Hematopoietic multipotent progenitor cell treated with erythropoietin and hydrocortisone succinate and interleukin-3 and kit ligand, for 6 days (in vitro differentiated cells): ENCODE measurements around the gene C4orf51.

Source experiments
- DNase-seq: peaks from one replicate; pipeline ENCODE4 v3.0.0-alpha.2; 2015

The C4orf51 gene

DNA sequence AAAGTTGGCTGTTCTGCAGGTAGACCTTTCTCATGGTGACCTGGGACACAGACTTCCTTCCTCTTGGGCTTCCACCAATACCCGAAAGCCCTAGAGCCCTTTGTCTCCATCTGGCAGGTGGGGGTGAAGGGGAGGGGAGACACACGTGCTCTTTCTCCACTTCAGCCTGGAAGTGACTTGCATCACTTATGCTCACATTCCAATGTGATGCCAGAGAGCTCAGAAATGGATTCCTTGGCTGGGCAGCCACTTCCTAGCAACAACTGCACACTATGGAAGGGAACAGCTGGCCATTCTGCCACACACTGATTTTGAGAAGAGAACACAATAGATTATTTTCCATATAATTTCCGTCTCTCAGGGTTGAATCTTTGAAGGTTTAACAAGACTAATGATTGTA is 36.3 kb downstream of the C4orf51 start:
- DNase-seq, result no peak

DNA sequence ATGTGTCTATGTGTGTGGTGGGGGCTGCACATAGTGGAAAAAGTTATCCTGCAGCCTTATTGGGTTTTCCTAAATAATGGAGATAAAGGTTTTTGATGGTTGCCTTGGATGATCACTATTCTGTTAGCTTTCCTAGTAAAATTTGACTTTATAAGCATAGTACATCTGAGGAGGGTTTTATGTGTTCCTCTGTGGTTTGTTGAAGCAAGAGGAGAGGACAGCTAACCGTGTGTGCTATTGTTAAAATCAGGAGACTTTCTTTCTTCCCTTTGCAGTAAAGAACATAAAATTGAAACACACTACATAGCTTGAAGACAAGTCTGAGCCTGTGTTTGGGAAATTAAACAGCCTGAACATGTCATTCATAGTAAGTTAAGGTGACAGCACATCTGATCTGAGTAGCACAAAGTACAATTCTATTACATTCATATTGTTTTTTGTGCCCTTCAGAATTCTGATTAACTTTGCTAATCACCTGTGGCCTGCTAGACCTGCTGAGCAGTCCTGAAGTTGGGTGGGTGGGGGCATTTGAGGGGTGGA is 36.8 kb downstream of the C4orf51 start:
- no peak for DNase-seq

DNA sequence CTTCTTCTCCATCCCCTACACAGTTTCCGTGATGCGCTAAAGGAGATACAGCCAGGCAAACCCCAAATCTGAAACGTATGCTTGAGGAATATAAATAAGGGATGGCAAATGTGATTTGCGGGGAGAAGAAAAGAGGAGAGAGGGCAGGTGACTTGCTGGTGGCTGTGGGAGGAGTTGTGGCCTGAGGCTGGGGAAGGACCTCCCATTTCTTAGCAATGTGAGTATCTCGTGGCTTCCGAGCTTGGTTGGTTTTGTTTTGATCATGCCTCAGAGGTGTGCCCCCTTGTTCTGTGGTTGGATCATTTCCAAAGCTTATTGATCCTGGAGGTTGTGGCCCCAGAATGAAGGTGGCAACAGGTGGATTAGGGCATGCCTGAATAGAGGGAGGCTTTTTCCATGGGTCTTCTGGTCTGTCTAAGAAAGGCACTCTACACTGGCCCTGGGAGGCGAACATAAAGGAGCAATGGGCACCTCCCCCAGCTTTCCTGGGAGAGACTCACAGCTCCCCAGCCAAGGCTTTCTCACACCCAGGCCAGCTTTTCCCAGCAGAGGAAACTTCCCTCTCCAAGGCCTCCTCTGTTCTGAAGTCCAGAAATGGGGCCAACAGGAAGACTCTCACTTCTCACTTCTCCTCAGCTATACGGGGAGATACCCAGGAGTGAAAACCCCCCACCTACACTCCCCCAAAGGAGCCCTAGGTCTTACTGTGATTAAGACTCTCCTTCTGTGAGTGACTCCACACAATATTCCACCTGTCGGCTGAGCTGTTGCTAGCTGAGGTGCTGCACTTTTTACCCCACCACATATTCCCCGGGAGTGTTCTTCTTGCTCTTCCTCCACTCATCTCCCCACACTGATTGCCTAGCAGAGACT is 40.0 kb downstream of the C4orf51 start:
- no peak for DNase-seq

DNA sequence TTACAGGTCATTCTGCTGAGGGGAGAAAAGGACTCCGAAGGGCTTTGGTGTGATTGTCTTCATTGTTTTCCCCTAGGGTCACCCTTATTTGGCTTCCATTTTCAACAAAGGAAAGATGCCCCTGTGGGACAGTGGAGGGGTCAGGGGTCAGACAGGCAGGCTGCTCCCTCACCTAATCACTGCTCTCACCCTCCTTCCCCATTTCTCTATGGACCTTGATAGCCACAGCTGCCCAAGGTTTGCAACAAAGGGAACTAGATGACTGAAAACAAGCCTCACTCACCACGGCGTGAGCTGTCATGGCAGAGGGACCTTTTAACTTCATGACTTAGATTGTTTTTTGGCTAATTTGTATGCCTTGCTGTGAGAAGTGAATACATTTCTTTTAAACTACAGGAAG is 40.7 kb downstream of the C4orf51 start:
- DNase-seq, result no peak

DNA sequence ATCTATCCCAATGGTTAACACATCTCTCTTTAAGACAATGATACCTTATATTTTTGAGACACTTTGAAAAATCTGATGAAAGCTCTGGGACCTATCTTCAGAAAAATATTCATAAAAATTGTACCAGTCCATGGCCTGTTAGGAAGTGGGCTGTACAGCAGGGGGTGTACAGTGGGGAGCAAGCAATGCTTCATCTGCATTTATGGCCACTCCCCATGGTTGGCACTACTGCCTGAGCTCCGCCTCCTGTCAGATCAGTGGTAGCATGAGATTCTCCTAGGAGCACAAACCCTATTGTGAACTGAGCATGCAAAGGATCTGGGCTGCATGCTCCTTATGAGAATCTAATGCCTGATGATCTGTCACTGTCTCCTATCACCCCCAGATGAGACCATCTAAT is 42.6 kb downstream of the C4orf51 start:
- peak; percentile 42 for DNase-seq

DNA sequence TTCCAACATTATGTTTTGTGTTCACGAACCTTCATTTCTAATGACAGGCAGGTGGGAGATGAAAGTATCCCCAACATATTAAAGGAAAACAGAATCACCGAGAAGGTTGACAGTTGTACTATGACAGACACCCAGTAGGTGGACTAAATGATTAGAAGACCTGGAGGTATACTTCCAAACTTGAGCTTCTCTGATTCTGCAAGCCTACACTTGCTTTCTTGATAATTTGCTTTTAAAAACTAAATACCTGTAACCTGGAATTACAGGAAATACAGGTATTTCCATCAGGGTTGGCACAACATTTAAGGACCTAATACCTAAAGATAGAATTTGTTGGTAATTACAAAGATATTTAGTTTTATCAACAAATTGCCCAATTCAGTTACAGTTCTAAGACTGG is 43.4 kb downstream of the C4orf51 start:
- DNase-seq, result no peak

DNA sequence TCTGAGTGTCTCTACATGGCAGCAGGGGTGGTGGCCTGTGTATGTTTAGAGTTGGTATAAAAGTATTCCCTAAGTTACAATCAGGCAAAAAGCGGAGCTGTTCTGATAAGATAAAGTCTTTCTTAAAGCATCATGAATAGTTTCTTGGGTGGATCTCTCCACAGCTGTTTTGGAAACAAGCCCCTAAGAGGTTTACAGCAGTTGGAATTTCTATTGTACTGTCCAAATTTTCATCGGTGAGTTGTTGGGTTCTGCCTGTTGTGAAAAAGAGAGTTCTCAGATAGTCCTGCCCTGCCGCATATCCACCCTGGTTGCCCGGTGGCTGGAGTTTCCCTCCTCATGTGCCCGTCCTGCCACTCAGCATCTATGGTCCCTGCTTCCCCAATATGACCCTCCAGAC is 50.1 kb downstream of the C4orf51 start:
- DNase-seq, result peak; percentile 34

DNA sequence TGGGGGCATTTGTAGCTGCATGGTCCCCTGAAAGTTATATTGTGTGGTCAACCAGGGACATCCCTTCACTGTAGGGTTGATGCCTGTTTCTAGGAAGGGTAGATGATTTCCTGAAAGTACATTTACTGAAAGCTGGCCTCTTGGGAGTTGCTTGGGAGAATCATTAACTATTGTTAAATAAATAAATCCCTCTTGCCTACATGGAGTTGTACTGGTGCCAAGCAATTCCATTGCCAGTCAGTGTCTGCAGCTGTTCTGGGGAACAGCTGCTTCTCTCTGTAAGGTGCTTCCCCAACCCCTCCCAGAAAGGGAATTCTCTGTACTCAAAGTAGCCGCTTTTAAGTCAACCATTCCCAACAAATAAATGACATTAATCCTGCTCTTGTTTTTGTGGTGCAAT is 51.1 kb downstream of the C4orf51 start:
- DNase-seq, result no peak

DNA sequence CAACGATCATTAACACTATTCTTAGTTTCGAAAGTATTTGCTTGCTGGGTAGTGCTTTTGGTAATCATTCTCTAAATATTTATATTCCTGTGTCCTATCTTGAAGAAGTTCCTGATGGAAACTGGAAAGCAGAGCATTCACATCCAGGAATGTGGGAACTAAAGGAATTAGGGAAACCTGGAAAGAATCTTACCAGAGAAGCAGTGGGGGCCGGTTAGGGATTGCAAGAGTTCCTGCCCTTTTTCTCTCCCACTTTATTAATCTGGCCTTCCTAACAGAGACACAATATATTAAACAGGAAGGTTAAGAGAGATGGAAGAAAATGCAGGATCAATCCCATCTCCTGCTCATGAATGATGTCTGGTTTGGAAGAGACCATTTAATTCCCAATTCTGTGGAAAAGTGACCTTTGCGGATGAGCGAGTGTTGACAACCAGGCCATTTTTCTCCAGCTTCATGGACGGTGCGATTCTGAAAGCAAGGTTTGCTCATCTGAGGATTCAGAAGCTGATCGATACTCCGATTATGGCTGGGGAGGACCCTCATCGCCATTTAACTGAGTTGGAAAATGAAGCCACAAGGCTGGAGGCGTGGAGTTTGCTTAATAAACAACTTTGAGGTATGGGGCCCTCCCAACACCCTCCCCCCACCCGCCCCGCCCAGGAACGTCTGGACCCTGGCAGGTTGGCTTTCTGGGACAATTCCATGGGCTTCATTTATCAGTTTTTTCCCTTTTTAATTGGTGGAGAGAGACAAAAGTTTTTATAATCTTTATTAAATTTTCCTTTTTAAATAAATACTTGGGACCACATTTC is 52.3 kb downstream of the C4orf51 start:
- peak; percentile 35 for DNase-seq

DNA sequence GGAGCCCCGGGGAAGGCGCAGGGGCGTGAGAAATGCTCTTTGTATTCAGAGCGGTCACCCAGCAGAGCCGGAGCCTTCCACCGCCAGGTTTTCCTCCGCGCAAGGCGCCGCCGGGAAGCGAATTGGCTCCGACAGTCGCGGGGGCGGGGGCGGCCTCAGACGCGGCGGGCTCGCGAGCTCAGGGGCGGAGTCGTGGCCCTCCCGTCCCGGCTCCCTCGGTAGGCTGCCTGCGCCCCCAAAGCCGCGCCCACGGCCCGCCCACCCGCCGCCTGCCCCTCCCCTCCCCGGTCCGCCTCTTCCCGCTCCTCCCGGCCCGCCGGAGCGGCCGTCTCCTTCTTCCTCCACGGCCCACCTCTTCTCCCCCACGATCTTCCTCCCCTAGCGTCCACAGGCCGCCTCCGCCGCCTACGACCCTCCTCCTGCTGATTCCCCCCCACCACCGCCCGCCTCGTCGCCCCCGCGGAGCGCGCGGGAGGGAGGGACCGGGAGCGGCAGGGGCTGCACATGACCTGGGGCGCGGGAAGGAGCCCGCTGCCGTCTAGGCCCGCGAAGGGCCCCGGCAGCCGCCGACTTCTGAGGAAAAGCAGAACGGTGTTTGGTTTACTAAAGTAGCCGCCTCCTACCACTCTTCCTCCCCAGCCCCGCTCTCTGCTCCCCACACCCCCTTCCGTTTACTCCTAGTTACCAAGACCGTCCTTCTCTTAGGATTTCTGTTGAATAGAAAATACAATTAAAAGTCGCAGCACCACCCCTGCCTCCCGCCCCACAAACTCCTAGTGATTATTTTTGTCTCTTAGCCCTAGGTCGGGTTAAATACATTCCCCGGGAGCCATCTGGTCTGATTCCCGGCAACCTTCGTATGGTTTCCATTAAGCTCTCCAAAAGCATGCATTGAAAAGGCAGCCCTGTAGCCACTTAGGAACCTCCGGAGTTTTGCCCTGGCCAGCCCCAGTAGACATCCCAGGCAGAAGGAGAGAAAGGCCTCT is 53.2 kb downstream of the C4orf51 start:
- peak; percentile 93 for DNase-seq

DNA sequence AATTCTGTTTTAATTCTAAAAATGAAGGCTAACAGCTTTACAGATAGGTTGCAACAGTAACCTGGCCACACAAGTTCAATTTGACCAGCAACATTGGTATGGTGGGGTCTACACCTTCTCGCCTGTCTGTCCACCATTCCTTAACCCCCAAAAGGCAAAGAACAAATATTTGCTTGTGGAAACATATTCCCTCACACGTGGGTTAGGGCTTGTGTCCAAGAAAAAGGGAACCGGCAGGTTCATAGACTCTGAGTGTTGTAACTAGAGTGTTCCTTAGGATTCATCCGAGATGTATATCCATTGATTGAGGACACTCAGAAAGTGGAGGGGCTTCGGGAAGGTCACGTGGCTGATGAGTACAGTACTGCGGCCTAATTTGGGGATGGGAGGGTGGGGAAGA is 54.1 kb downstream of the C4orf51 start:
- no peak for DNase-seq

DNA sequence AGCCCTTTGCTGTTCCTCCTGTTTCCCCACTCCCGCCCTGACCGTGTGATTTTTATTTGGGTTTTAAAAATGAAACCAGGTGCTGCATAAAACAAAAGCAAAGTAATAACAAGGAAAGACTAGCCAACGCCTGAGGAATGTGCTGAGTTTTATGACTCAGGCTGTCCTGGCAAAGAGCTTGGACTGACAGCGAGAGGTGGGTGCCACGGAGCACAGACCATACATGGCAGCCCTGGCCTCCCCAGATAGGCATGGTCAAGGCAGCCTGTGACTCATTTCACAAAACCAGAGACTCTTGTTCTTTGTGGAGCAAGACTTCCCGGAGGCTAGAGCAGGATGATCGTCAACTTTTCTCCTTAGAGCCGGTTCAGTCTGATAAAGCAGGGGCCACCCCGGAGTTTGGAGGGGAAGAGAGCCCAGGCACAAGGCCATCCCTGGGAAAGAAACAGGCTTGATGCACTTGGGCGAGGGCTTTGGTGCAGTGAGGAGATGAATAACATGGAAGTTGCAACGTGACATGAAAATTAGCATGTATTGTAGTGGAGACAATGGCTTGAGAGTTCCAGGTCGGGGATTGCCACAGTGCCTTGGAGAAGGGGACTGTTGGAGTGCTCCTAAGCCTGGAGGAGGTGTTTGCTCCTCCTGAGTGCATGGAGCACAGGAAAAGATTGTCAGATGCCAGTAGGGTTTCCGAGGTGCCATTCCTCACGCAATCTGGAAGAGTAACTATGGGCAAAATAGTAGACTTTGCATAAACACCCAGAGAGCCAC is 54.8 kb downstream of the C4orf51 start:
- no peak for DNase-seq

DNA sequence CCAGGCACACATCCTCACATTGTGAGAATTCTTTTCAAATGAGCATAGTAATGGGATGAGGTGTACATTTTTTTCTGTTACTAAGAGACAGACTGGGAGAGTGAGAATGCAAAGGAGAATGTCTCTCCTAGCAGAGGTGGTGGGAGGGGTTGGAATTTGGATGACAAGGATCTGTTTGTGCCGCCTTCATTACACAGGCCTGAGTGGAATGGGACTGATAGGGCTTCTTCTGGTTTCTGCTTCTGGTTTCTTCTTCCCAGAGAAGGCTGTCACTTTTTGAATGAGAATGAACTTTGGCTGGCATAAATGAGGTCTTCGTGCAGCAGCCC is 55.4 kb downstream of the C4orf51 start:
- no peak for DNase-seq

DNA sequence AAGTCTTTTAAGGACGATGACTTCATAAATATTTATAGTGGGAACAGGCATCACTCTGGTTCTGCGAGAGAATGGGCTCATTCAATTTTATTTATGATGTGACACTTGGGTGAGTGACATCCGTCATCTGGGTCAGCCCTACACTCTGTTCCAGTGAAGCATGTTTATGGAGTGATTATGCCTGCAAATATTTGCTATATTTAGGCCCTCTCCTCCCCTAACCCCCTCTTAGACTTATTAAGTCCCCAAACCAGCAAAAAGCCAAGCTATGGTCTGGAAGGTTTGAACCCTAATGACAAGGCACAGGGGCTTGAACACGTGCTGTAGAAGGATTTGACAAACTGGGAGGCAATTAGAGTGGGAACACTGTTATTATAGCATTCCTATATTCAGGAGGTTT is 55.9 kb downstream of the C4orf51 start:
- no peak for DNase-seq

DNA sequence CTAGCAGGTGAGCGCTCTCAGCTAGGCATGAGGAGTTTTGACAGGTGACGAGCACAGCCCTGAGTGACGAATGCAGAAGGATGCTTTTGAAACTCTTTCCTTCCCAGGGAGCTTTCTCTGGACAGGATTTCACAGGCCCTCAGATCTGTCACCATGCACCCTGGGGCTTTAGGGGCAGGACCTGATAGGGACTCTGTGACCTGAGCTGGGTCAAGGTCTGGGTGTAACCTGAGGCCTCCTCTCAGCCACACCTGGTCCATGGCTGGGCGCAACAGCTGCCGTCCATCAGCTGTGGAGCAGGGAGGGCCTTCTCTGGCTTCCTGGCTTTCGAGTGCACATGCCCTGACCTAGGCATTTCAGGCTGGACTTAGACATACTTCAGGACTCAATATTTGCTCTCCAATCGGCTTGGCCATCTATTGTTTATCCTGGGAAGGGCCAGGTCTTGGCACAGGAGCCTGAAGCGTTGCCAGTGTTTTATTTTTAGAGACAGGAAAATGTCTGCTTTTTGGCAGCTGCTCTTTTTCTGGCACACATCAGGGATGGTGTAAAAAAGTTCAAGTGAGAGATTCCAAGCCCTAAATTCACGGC is 56.4 kb downstream of the C4orf51 start:
- no peak for DNase-seq

DNA sequence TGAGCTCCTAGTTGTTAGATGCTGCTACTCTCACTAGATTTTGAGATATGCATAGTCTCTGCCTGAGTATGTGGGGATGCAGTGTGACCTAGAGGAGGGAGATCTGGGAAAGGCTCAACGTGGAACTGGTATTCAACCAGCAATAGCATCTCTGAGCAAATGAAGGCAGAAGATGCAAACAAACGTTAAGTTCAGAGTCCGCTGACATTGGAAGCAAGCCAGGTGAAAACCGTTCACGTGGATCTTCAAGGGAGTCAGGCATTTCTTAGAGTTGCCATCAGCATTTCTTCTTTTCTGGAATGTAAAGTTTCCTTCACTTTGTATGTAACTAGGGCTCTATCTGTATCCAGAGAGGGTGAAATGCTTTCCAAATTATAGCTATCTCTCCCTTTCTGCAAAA is 59.9 kb downstream of the C4orf51 start:
- DNase-seq, result no peak

DNA sequence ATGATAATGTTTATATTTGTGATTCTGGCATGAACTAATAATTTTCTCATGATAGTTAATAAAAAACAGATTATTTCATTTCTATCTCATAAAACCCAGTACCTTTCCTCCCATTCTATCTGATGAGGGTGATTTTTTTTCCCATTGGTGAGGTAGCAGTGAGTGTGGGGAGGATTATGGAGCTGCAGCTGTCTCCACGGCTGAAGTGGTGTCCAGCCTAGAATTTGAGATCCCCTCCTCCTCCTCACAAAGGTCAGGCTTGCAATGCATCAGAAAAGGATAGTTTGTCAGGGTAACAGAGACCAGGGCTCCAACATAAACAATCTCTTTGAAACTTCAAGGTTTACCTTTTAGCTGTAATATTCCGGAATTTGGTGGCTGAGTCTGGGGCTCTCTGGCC is 60.9 kb downstream of the C4orf51 start:
- no peak for DNase-seq

DNA sequence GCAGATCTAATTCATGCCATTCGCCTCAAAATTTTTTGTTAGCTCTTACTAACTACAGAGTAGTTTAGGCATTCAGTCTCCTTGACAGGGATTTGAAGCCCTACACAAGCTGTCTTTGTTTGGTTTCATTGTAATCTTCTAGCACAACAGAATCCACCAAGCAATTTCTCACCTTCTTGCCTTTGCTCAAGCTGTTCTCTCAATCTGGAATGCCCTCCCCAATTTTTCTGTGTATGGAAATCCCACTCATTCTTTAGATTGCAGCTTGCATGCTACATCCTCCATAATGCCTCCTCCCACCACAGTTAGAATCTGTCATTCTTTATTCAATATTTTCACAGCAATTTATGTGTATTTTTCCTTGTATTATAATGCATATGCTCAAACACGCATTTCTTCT is 63.7 kb downstream of the C4orf51 start:
- DNase-seq, result no peak

DNA sequence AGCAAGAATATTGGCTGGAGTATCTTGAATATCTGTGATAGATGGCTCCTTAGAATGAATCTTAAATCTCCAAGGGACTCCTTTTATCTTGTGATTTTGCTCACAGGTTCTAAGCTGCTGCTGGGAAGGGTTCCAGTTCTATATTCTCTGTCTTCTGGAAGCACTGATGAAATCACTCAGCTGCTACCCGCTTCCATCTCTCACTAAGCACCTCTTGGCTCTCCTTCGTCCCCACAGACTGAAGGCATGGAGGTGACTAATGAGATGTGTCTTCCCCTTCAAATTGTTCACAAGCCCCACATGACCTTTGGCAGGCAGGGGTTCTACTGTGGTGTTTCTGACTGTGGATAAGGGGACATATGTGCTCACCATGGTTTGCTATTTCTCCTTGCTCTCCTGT is 75.9 kb downstream of the C4orf51 start:
- no peak for DNase-seq

DNA sequence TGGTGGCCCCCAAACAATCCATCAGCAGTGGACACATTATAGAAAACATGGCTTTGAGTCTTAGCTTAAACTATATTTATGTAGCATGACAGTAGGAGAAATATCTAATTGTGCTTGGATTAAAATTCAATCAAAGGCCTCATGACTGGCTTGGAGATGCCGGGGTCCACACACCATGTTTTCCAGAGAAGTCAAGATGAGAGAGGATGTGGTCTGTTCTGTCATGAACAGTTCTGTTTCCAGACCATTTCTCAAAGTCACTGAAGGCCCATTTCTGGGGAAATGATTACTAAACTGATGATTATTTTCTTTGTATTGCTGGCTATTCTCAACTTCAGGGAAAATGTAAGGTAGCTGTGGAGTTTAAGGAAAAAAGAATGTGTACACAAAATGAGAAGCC is 76.3 kb downstream of the C4orf51 start:
- no peak for DNase-seq

DNA sequence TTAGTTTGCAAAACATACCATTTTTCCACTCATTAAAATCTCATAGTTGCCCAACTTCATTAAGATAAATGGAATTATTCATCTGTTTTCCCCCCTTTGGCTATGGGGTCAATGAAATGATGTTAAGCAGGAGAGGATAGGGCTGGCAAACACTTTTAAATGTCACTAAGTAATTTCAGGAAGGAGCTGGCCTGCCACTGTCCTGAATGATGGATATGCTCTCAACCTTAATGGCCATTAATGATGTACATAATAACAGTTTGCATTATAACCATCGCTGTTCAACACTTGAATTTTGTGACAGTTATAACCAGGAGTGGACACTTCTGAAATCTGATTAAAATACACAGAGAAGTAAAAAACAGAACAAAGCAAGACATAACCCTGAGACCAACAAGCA is 77.2 kb downstream of the C4orf51 start:
- no peak for DNase-seq

DNA sequence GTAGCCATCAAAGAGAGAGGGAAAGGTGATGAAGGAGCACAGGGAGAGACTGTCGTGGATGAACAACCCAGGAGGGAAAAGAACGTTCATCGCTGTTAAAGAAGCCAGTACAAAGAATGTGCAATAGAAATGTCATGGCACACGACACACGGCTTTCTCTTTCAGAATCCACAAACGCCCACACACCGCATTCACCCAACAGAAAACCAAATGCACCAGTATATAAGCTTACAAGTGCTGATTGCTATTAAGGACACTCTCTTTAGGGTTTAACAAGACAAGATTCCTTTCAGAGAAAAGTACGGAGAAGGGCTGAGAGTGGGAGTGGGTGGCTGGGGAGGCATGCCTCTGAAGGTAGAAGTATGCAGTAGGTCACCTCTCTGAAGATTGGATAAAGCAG is 80.2 kb downstream of the C4orf51 start:
- no peak for DNase-seq
